Esophagus muscularis mucosa (tissue), 4 donors: ENCODE data around the gene TXNL1.

Source experiments
- EP300 ChIP-seq: sonication (generic); formaldehyde crosslinking; IDR thresholded peaks from one replicate; pipeline ENCODE4 v1.6.1; 2017; ENCODE audit warnings: antibody characterized with exemption
- POLR2A ChIP-seq: fragments of 450-650 bp; IDR thresholded peaks from one replicate; pipeline ENCODE4 v1.6.1; 2017; ENCODE audit warnings: antibody characterized with exemption, moderate library complexity, mild to moderate bottlenecking, low read depth
- TF ChIP-seq, protein P1 (sequence below), 3 experiments: fragments of 200-600 bp in 2 of 3; fragments of 450-650 bp in 1 of 3; sonication (generic) in 2 of 3; IDR thresholded peaks; one replicate each; pipeline ENCODE4 v1.5.1; 2017 to 2019; ENCODE audit warnings: antibody characterized with exemption in 3 of 3, mild to moderate bottlenecking in 2 of 3, moderate library complexity in 1 of 3

DNA sequence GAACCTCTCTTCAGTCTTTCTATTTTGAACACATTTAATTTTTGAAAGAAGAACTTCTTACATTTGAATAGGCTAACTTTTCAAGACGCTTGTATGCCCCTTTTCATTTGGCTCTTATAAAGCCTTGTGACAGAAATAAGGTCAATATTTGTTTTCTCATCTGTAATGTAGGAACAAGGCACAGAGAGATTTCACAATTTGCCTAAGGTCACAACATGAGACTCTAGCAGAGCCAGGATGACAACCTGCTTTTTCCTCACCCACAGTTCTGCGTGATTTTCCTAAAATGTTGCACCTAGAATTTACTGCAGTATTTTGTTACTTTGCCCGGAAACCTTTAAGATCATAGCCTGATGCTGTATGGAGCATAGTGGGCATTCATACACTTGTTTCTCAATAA is 67.4 kb downstream of the TXNL1 start:
- TF ChIP-seq, protein P1, sequence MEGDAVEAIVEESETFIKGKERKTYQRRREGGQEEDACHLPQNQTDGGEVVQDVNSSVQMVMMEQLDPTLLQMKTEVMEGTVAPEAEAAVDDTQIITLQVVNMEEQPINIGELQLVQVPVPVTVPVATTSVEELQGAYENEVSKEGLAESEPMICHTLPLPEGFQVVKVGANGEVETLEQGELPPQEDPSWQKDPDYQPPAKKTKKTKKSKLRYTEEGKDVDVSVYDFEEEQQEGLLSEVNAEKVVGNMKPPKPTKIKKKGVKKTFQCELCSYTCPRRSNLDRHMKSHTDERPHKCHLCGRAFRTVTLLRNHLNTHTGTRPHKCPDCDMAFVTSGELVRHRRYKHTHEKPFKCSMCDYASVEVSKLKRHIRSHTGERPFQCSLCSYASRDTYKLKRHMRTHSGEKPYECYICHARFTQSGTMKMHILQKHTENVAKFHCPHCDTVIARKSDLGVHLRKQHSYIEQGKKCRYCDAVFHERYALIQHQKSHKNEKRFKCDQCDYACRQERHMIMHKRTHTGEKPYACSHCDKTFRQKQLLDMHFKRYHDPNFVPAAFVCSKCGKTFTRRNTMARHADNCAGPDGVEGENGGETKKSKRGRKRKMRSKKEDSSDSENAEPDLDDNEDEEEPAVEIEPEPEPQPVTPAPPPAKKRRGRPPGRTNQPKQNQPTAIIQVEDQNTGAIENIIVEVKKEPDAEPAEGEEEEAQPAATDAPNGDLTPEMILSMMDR (IDR thresholded peaks at IDR 0.05), result no peak
- TF ChIP-seq POLR2A (no peak), EP300 (no peak)
